ENCODE measurements around the gene KHDRBS2.

- TF ChIP-seq CTCF (IDR thresholded peaks at IDR 0.05) (no peak), POLR2A (IDR thresholded peaks at IDR 0.05) (no peak)
These were observed 156.9 kb downstream of the KHDRBS2 start for GRCh38 chr6:62129127-62129526.
